GM12878 (cell line): ENCODE results near the gene CDC25A. TPM values are rescaled to one million over a fixed set of nuclear protein-coding genes. Genes with fewer than 3 reads are reported as not detected.

Experiments used
- ATAC-seq: fragments of 200-7000 bp; cut with Tn5 transposase; 3 replicates; pipeline ENCODE4 v1.9.1; 2020; ENCODE audit warnings: mild to moderate bottlenecking, moderate library complexity
- BruUV-seq: library from RNA; stranded (reverse); fragments of 400-500 nt; replicated peaks from 2 replicates; lab custom pipeline; 2021; lab: Mats Ljungman, UMichigan
- CTCF ChIA-PET: fragments of 300-600 bp; sonication (Branson Sonifier 250); formaldehyde crosslinking; extraction: SDS; loops from one replicate; lab custom pipeline; 2021; ENCODE audit warnings: inconsistent platforms; lab: Yijun Ruan, JAX
- POLR2A ChIA-PET: fragments of 350-600 bp; formaldehyde crosslinking; extraction: SDS; loops from one replicate; lab custom pipeline; 2021; ENCODE audit warnings: inconsistent platforms; lab: Charles Lee
- RAD21 ChIA-PET: fragments of 300-600 bp; sonication (Branson Sonifier 250); formaldehyde crosslinking; loops from one replicate; lab custom pipeline; 2023; ENCODE audit warnings: antibody characterized with exemption; ENCODE audit not compliant: unreplicated experiment; lab: Charles Lee
- SMC1A ChIA-PET: fragments of 300-600 bp; sonication (Branson Sonifier 250); formaldehyde crosslinking; loops from one replicate; lab custom pipeline; 2023; ENCODE audit not compliant: unreplicated experiment, uncharacterized antibody; lab: Charles Lee
- DNase-seq: peaks from one replicate; pipeline ENCODE4 v3.0.0-alpha.2; 2011; ENCODE audit warnings: low read depth, low spot score
- FAIRE-seq: peaks from 3 replicates; lab custom pipeline; 2011; peaks lifted over from hg19 to GRCh38; lab: Jason Lieb, UNC
- H2AFZ ChIP-seq: 2 replicates; pipeline ENCODE4 v1.6.0; 2011; ENCODE audit warnings: low read depth, low read length, control low read depth; ENCODE audit not compliant: control insufficient read depth
- H3K27ac ChIP-seq: 2 replicates; pipeline ENCODE4 v1.5.1; 2011; ENCODE audit warnings: control low read depth; ENCODE audit not compliant: control insufficient read depth, insufficient read depth
- H3K27me3 ChIP-seq, 2 experiments: replicated peaks in 1 of 2; 2 replicates each; pipeline versions ENCODE4 v1.6.0 to v1.6.1; 2011; ENCODE audit warnings: low read length in 1 of 2; ENCODE audit not compliant: control insufficient read depth in 2 of 2, insufficient read depth in 2 of 2
- H3K36me3 ChIP-seq, 2 experiments: 2 replicates each; pipeline ENCODE4 v1.5.1; 2011; ENCODE audit warnings: low read length in 1 of 2; ENCODE audit not compliant: control insufficient read depth in 2 of 2, insufficient read depth in 2 of 2
- H3K4me1 ChIP-seq: 2 replicates; pipeline ENCODE4 v1.6.1; 2011; ENCODE audit warnings: mild to moderate bottlenecking, low read length, moderate library complexity, mixed read lengths; ENCODE audit not compliant: control insufficient read depth, insufficient read depth
- H3K4me2 ChIP-seq: 2 replicates; pipeline ENCODE4 v1.6.0; 2011; ENCODE audit warnings: control low read depth; ENCODE audit not compliant: control insufficient read depth, insufficient read depth
- H3K4me3 ChIP-seq: fragments of 200-600 bp; sonication (generic); 2 replicates; pipeline ENCODE4 v1.5.1; 2016
- H3K79me2 ChIP-seq: 2 replicates; pipeline ENCODE4 v1.6.0; 2011; ENCODE audit warnings: low read length; ENCODE audit not compliant: control insufficient read depth, insufficient read depth
- H3K9ac ChIP-seq: 2 replicates; pipeline ENCODE4 v1.8.0; 2011; ENCODE audit warnings: low read length, control low read depth, mixed read lengths; ENCODE audit not compliant: control insufficient read depth, insufficient read depth
- H3K9me3 ChIP-seq: replicated peaks from 3 replicates; pipeline ENCODE4 v1.5.1; 2011; ENCODE audit warnings: mild to moderate bottlenecking, low read length; ENCODE audit not compliant: control insufficient read depth, insufficient read depth
- H4K20me1 ChIP-seq: 2 replicates; pipeline ENCODE4 v1.6.0; 2011; ENCODE audit not compliant: control insufficient read depth, insufficient read depth
- BMI1 ChIP-seq: fragments of 450-650 bp; IDR thresholded peaks from 2 replicates; pipeline ENCODE4 v1.6.1; 2016; ENCODE audit warnings: mild to moderate bottlenecking, moderate library complexity, borderline replicate concordance
- GABPA ChIP-seq: IDR thresholded peaks from 2 replicates; pipeline ENCODE4 v1.6.1; 2014; ENCODE audit warnings: antibody characterized with exemption, low read depth, mild to moderate bottlenecking, inconsistent platforms
- GATAD2B ChIP-seq: fragments of 450-650 bp; conservative IDR thresholded peaks from 2 replicates; pipeline ENCODE4 v1.6.1; 2017; ENCODE audit warnings: low read depth, mild to moderate bottlenecking, moderate library complexity
- IKZF1 ChIP-seq: fragments of 450-650 bp; conservative IDR thresholded peaks from 2 replicates; pipeline ENCODE4 v1.6.1; 2017; ENCODE audit warnings: antibody characterized with exemption, mild to moderate bottlenecking
- KDM1A ChIP-seq: fragments of 200-600 bp; sonication (generic); IDR thresholded peaks from 2 replicates; pipeline ENCODE4 v1.6.1; 2016; ENCODE audit warnings: borderline replicate concordance
- MEF2B ChIP-seq: fragments of 450-650 bp; IDR thresholded peaks from 2 replicates; pipeline ENCODE4 v1.6.1; 2018; ENCODE audit warnings: mild to moderate bottlenecking, moderate library complexity; ENCODE audit not compliant: partially characterized antibody, poor library complexity, severe bottlenecking
- POLR2A ChIP-seq: IDR thresholded peaks from 2 replicates; pipeline ENCODE4 v1.6.1; 2011; ENCODE audit warnings: low read depth, mild to moderate bottlenecking, low read length
- RFX5 ChIP-seq: IDR thresholded peaks from 2 replicates; pipeline ENCODE4 v1.6.1; 2011; ENCODE audit warnings: low read depth, low read length, improper control_type of control experiment
- SPI1 ChIP-seq: IDR thresholded peaks from 2 replicates; pipeline ENCODE4 v1.6.1; 2011; ENCODE audit warnings: low read depth, mild to moderate bottlenecking, low read length, moderate library complexity, borderline replicate concordance; ENCODE audit not compliant: insufficient read depth
- ZBTB33 ChIP-seq: fragments of 450-650 bp; IDR thresholded peaks from 2 replicates; pipeline ENCODE4 v1.6.1; 2017; ENCODE audit warnings: mild to moderate bottlenecking
- WGBS: methylation state at CpG from one replicate; pipeline ENCODE4 v1.1.6; 2016; ENCODE audit warnings: low lambda C conversion rate; ENCODE audit not compliant: insufficient replicate concordance, insufficient coverage; ENCODE audit errors: missing lambda C conversion rate; 5-methylcytosine and 5-hydroxymethylcytosine counted together
- in situ Hi-C: fragments of 300-500 bp; cut with MboI; formaldehyde crosslinking; loops from 9 replicates; pipeline ENCODE4 v1.14.3; 2018; ENCODE audit warnings: mixed read lengths
- intact Hi-C: fragments of 100-400 bp; cut with micrococcal nuclease; formaldehyde crosslinking; loops from one replicate; pipeline ENCODE4 v1.14.2; 2022; ENCODE audit not compliant: unreplicated experiment
- polyA plus RNA-seq, 11 experiments: library from polyadenylated mRNA; depleted of rRNA in 4 of 11; unstranded in 6 of 11; stranded (reverse) in 5 of 11; fragments of >200 nt; fragmentation: Nextera tagmentation in 4 of 11; fragmentation: Illumina TruSeq in 1 of 11; extraction: Ambion mirVana in 4 of 11; extraction: Trizol in 1 of 11; gene quantifications; 1 replicate in 1 of 11; 2 replicates in 10 of 11; pipeline versions ENCODE4 v1.2.1 to v1.2.3, GENCODE V29; 2011 to 2016; ENCODE audit warnings: inconsistent platforms in 2 of 11, missing spikeins in 2 of 11, low read depth in 1 of 11
- total RNA-seq, 4 experiments: library from RNA; depleted of rRNA in 3 of 4; stranded (reverse); fragments of >200 nt in 3 of 4; fragmentation: Illumina TruSeq in 1 of 4; extraction: Trizol in 1 of 4; gene quantifications; 2 replicates each; pipeline versions ENCODE4 v1.2.1 to v1.2.3, GENCODE V29; 2013 to 2021
- TF ChIP-seq, protein P1 (sequence below): fragments of 450-650 bp; conservative IDR thresholded peaks from 2 replicates; pipeline ENCODE4 v1.6.1; 2017; ENCODE audit warnings: mild to moderate bottlenecking, moderate library complexity
- TF ChIP-seq, protein P2 (sequence below), 3 experiments: IDR thresholded peaks in 2 of 3; conservative IDR thresholded peaks in 1 of 3; 2 replicates each; pipeline ENCODE4 v1.5.1; 2011; ENCODE audit warnings: low read depth in 3 of 3, low read length in 3 of 3, mild to moderate bottlenecking in 3 of 3, control low read depth in 2 of 3, moderate library complexity in 2 of 3, inconsistent platforms in 1 of 3, mixed read lengths in 1 of 3; ENCODE audit not compliant: control insufficient read depth in 2 of 3, insufficient read depth in 1 of 3; ENCODE audit errors: extremely low read depth in 1 of 3
- TF ChIP-seq, protein P3 (sequence below): IDR thresholded peaks from 2 replicates; pipeline ENCODE4 v1.6.1; 2012; ENCODE audit warnings: low read depth, low read length, improper control_type of control experiment
- TF ChIP-seq, protein P4 (sequence below): IDR thresholded peaks from 2 replicates; pipeline ENCODE4 v1.6.1; 2012; ENCODE audit warnings: low read depth, low read length, improper control_type of control experiment

The CDC25A gene
- total and polyA plus RNA-seq, 10 of the 15 experiments (the other 5 are each of a cell fraction or from before 2014, with no cell fraction given) = 2.9 to 36.6 (median 26.9) TPM

- DNase-seq (peak; percentile 84), ATAC-seq (peak; percentile 81), FAIRE-seq (peak; percentile 91)
- peaks cover 61% of the 10 kb centered on the region for H3K4me1 ChIP-seq
- no peaks in the 10 kb centered on the region for H3K36me3 ChIP-seq
- ChIA-PET RAD21 (interaction anchor here (0.8 to 1.2 kb wide), 2 partner anchors 8 to 35 kb away, joined by 3 to 4 read pairs; partner anchors contain the start of gene CDC25A), POLR2A (interaction anchor here (0.6 to 1.2 kb wide), 3 partner anchors 20 to 407 kb away, joined by 3 to 4 read pairs (median 3); no protein-coding TSS in a partner anchor), CTCF (interaction anchor here (0.6 to 16.5 kb wide), 9 partner anchors 9 to 212 kb away, joined by 3 to 267 read pairs (median 4); partner anchors contain the start of gene ZNF589), SMC1A (interaction anchor here (0.8 to 2.9 kb wide), 3 partner anchors 9 to 28 kb away, joined by 4 to 12 read pairs (median 11); partner anchors contain the start of gene ZNF589)
- in situ Hi-C loops (no loop called here), intact Hi-C loops (no loop called here)
- H3K4me3 ChIP-seq = no peak within 1 kb of the TSS
- no peaks in the 10 kb centered on the region; the same call in 2 of the 3 replicates for H3K9me3 ChIP-seq
- H3K79me2 ChIP-seq = no peaks in the 10 kb centered on the region
- no peaks in the 10 kb centered on the region for H3K27me3 ChIP-seq
- H2AFZ ChIP-seq = peak within 1 kb of the TSS; percentile 9; the same call in 1 of the 2 replicates
- peak within 1 kb of the TSS; percentile 71 for H3K27ac ChIP-seq
- H3K4me2 ChIP-seq = peak within 1 kb of the TSS; percentile 61
- no TSS peak for BruUV-seq
- WGBS = 11% methylated on average over 11 of the region's 11 CpGs
- H3K9ac ChIP-seq = no peak within 1 kb of the TSS; the same call in 1 of the 2 replicates
- H4K20me1 ChIP-seq = no peaks in the 10 kb centered on the region
- TF ChIP-seq, protein P1, sequence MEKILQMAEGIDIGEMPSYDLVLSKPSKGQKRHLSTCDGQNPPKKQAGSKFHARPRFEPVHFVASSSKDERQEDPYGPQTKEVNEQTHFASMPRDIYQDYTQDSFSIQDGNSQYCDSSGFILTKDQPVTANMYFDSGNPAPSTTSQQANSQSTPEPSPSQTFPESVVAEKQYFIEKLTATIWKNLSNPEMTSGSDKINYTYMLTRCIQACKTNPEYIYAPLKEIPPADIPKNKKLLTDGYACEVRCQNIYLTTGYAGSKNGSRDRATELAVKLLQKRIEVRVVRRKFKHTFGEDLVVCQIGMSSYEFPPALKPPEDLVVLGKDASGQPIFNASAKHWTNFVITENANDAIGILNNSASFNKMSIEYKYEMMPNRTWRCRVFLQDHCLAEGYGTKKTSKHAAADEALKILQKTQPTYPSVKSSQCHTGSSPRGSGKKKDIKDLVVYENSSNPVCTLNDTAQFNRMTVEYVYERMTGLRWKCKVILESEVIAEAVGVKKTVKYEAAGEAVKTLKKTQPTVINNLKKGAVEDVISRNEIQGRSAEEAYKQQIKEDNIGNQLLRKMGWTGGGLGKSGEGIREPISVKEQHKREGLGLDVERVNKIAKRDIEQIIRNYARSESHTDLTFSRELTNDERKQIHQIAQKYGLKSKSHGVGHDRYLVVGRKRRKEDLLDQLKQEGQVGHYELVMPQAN = no peak
- peak; percentile 88 for TF ChIP-seq SPI1
- TF ChIP-seq GATAD2B = 0 out of 2 replicates have a peak, but pooled peaks have one; percentile 18
- peak; percentile 29 for TF ChIP-seq MEF2B
- no peak for TF ChIP-seq BMI1
- no peak for TF ChIP-seq KDM1A
- TF ChIP-seq POLR2A = peak; percentile 22; the same call in 1 of the 2 replicates
- no peak for TF ChIP-seq GABPA
- TF ChIP-seq RFX5 = no peak
- TF ChIP-seq IKZF1 = peak; percentile 58
- TF ChIP-seq, protein P2, sequence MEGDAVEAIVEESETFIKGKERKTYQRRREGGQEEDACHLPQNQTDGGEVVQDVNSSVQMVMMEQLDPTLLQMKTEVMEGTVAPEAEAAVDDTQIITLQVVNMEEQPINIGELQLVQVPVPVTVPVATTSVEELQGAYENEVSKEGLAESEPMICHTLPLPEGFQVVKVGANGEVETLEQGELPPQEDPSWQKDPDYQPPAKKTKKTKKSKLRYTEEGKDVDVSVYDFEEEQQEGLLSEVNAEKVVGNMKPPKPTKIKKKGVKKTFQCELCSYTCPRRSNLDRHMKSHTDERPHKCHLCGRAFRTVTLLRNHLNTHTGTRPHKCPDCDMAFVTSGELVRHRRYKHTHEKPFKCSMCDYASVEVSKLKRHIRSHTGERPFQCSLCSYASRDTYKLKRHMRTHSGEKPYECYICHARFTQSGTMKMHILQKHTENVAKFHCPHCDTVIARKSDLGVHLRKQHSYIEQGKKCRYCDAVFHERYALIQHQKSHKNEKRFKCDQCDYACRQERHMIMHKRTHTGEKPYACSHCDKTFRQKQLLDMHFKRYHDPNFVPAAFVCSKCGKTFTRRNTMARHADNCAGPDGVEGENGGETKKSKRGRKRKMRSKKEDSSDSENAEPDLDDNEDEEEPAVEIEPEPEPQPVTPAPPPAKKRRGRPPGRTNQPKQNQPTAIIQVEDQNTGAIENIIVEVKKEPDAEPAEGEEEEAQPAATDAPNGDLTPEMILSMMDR (IDR thresholded peaks at IDR 0.05 in 2 of 3, conservative IDR thresholded peaks at IDR 0.05 in 1 of 3; ENCODE audit: control insufficient read depth in 2 of 3, extremely low read depth in 1 of 3, insufficient read depth in 1 of 3, low read depth in 3 of 3, low read length in 3 of 3) = no peak
- TF ChIP-seq, protein P3, sequence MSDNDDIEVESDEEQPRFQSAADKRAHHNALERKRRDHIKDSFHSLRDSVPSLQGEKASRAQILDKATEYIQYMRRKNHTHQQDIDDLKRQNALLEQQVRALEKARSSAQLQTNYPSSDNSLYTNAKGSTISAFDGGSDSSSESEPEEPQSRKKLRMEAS = peak; percentile 94
- no peak for TF ChIP-seq ZBTB33
- TF ChIP-seq, protein P4, sequence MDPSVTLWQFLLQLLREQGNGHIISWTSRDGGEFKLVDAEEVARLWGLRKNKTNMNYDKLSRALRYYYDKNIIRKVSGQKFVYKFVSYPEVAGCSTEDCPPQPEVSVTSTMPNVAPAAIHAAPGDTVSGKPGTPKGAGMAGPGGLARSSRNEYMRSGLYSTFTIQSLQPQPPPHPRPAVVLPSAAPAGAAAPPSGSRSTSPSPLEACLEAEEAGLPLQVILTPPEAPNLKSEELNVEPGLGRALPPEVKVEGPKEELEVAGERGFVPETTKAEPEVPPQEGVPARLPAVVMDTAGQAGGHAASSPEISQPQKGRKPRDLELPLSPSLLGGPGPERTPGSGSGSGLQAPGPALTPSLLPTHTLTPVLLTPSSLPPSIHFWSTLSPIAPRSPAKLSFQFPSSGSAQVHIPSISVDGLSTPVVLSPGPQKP = no peak
These were observed 34.6 kb upstream of the CDC25A start, which contains the start of gene CAMP for GRCh38 chr3:48222616-48223513. CAMP (plus strand) TSS chr3:48223495; CDS start chr3:48223512, 17 bp downstream.
